Stimulated activated CD4-positive, alpha-beta T cell treated with anti-CD3 and anti-CD28 coated beads, Interleukin-12 subunit alpha, Interleukin-12 subunit beta, amount 100 ng/mL, for 48 hours (primary cell): ENCODE data around the gene ALDH1A2.
"Not testable (repeated sequence)": the region's sequence is repeated elsewhere in the genome, so short reads cannot be mapped to it uniquely, and the experiment has no call there.

Source experiments
- DNase-seq, 3 donors: peaks; one replicate each; pipeline ENCODE4 v3.0.0-alpha.2; 2020; ENCODE audit warnings: low read depth in 2 of 3, low spot score in 1 of 3

Gene ALDH1A2

DNA sequence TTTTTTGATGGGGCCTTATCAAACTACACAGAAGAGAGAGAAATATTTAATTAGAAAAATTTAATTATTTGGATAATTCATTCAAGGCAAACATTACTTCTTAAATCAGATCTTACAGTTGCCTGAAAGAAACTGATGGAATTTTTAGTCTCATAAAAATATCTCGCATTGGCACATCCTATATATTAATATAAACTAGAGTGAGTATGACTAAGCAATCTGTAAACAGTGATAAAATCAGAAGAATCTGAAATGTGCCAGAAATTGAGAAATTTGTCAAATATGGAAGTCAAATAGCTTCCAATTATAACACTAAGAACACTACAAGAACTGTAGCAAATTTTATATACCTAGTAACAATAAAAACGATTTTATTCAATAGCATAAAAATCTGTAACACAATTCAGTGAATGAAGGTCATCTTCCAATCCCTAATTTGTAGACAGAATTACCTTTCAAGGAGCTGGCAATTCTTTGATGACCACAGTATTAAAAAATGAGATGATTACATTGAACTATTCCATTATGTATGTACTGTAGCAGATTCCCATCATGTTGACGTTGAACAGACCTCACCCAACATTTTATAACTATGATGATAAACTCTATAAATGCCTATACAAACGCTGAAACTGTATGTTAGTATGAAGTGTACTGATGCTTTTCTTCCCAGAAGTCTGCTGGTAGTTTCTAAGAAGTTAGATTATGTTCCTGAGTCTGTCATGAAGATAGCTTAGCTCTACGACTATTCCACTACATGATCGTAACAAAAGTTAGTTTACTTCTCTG lies 63.0 kb downstream of the ALDH1A2 start:
- no peak for DNase-seq

DNA sequence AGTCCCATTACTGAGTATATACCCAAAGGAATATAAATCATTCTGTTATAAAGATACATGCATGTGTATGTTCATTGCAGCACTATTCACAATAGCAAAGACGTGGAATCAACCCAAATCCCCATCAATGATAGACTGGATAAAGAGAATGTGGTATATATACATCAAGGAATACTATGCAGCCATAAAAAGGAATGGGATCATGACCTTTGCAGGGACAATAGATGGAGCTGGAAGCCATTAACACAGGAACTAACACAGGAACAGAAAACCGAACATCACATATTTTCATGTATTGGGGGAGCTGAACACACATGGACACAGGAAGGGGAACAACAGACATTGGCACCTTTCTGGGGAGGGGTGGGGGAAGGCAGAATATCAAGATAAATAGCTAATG lies 65.8 kb downstream of the ALDH1A2 start:
- not testable (repeated sequence) for DNase-seq

DNA sequence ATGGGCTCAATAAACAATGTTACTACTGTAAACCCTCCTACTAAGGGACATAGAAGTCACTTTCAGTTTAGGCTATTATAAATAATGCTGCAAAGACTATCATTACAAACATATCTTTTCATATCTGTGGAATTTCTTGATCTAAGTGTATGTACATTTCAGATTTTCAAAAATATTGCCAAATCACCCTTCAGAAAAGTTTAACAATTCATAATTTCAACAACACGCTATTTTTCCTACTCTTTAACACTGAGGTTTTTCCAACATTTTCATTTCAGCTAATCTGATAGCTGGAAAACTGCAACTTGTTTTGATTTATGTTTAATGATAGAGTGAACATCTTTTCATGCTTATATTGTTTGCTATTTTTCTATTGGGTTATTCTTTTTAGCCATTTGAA lies 69.0 kb downstream of the ALDH1A2 start:
- no peak for DNase-seq

DNA sequence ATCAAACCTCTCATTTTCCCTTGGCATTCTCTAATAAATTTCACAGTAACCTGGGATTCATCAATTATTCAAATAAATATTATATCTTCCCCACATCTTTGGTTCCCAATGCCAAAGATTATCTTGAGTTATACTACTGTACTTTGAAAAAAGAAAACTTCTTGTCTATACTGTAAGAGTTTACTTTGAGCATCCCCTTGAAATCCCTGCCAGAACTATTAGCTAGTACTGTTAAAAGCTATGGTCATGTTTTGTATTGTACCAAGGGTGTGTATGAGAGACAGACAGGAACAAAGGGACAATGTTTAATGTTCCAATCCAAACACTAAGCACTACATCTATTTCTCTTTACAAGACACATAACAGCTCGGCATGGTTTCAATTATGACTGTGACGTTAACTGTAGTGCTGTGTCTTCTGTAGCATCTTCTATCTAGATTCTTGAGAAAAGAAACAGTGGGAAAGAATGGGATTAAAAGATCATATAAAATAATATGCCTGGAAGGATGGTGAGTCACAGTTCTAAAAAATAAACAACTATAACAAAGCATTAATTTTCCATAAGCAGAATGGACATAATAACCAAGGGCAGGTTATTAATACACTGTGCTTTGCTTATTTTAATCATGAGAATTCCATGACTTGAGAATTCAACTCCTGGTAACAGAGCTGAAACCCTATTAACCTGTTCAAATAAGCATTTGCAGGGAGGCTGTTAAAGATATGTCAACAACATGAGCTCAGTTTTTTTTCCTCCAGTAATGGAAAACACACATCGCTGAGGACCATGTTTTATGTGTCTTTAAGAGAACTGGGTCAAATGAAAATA lies 71.1 kb downstream of the ALDH1A2 start:
- no peak for DNase-seq

DNA sequence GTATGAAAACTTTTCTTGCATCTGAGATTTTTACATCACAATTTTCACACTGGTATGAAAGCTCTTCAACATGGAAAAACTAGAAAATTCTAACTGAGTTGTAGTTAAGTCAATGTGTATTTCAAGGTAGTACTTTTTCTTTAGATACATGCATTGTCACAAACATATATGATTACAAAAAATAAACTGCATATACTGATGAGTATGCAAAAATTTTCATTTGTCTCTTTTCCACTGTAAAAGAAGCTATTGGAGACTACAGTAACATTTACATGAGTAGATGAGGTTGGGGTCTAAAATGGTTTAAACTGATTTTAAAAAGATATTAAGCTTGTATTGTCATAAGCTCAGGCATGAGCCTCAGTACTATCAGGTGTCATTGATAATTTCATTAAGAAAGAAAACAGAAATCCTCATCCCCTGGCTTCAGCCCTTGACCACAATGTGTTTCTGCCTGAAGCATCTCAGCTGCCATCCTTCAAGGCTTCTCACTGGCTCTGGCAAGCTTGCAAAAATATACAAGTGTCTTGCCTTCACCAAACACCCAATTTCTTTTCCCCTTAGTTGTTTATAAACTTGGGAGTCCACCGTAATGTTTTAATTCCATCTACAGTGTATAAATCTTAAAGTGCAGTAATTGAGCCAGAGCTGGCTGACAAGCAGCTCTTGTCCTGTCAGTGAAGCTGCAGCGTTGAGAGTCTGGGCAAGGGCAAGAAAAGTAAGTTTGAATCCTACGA lies 71.9 kb downstream of the ALDH1A2 start:
- no peak for DNase-seq

DNA sequence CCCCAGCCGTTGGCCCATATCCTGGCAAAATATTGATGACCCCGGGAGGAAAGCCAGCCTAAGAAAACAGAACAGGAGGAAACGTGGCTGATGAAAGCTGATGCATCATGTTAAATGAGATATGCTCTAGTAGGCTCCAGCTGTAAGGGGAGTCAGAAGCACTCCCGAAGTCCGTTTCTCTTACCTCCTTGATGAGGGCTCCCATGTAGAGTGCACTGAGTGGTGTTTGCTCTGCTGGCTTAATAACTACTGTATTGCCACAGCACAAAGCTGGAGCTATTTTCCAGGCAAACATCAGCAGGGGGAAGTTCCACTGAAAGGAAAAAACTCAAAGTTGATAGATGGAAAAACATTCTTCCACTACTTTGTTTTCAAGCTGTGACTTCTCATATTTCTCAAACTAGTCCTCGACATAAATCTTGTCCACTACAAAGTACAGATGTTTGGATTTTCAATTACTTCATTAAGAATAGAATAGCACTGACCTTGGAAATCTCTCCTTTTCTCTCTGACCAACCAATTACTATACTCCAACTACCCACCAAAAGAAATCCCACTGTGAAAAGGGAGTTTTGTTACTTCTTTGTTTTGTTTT lies 72.7 kb downstream of the ALDH1A2 start:
- DNase-seq: no peak

DNA sequence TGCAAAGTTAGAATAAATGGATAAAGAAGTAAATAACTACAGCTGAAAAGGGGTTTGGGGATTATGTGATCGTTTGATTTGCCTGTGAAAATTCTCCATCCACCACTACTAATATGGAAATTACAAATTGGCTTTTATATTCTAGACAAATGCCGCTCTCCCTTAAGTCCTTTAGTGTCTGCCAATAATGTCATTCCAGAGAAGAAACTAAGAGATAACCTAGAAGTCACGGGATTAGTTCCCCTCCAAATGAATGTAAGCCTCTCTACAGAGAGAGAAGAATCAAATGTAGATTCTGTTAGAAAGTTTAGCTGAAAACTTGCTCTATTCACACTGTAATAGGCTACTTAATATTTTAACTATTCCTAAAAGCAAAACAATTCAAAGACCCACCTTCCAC lies 92.0 kb downstream of the ALDH1A2 start:
- no peak for DNase-seq

DNA sequence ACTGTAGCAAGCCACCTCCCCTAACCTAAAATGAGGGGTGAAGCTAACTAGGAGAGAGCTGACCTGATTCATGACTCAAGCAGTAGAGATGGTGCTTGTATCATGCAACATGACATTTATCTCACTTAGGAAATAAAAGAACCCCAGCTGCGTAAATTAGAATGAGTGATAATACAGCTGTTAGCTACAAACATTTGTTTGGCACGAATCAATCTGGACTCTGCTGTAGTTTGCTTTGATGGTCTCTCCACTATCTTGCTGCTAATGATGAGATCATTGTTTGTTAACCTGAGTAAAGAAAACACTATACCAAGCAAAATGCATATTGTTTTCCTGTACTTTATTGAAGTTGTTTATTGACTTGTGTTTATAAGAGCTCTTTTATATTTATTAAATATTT lies 92.6 kb downstream of the ALDH1A2 start:
- DNase-seq: no peak

DNA sequence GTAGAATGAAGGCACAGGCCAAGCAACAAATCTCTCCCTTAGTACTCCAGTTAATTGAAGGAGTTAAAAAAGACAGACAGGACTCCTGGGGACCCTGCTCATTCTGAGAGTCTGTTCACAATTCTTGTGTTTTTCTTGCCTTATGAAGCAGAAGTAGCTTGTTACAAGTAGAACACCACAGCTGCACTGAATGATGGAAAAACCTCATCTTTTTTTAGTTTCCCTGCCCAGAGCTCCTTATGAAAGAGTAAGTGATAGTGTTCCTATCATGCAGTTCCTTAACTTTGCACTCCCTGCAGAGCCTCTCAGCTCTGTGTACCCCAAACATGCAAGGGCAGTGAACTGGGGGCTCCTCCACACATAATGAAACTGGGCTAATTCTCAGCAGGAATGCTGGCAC lies 95.5 kb downstream of the ALDH1A2 start:
- no peak for DNase-seq

DNA sequence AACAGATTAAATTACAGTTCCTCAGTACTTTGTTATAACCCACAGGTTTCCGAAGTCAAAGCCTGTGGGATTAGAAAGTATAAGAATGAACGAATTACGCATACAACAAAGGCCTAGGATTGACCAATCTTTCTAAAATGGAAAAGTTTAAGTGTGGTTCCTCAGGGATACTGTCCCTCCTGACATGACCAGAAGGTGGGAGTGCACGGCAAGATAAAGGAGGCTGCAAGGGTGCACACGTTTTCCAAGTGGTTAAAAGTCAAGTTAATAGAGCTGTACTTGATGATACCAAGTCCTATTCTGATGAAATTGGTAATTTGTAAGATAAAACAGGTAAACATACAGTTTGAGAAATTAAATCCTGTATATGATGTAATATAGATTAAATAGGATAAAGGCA lies 96.2 kb downstream of the ALDH1A2 start:
- DNase-seq: no peak

DNA sequence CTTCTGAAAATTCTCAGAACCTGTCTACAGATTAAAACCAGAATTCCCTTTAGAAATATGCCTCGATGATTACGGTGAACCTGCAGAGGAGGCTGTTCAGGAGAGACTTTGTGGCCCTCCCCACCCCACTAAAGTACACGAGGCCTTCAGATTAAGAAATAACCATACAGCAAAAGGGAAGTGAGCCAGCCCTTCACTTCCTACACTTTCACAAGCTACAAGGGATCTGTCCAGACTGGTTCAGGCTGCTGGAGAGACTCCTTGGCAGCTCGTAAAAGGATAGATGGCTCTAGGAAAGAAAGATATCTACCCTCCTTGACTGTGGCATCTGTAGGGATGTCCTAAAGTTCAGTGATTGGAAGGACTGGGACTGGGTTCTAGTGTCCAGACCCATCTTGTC lies 102.6 kb downstream of the ALDH1A2 start:
- DNase-seq: no peak

DNA sequence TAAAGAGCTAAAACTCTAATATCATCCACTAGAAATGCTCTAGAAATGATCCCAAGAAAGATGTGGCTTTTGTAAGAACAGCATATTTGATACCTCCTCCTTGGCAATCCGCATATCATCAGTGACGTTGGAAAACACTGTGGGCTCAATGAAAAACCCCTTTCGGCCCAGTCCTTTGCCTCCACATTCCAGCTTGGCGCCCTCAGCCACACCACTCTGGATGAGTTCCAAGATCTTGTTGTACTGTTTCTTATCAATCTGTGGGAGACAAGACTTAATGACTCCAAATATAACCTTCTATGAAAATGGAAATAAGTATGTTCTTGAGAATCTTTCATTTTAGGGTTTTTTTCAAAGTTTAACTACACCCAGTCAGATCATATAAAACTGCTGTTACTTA lies 103.6 kb downstream of the ALDH1A2 start:
- DNase-seq: no peak

DNA sequence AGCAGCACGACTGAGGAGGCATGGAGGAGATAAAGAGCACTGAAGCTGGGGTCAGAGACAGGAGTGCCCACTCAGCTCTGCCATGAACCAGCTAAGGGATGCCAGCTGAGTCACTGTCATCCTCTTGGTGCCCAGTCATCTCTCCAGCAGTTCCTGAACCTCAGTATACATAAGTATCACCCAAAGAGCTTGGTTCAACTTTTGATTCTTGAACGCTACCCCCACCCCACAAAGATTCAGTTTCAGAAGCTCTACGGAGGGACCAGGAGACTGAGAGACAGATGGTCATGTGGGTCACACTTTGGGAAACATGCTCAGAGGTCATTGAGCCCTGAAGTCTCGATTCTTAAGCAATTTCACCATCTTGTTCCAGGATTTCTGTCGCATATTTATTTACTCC lies 108.4 kb downstream of the ALDH1A2 start:
- no peak for DNase-seq

DNA sequence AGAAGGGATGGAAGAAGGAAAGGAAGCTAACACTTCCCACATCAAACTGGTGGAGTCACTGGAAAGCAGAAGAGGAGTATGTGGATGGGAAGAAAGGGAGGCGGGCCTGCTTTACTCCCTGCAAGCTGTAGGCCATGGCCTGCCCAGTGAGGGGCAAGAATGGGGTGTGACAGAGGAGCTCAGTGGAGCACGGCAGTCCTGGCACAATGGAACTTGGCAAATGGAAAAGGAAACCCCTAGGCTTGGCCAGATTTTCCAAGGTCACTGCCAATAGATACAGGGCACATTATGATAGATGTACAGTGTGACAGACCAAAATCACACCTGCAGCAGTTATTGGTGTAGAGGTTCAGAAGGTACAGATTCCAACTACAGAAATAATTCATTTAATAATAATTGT lies 111.6 kb downstream of the ALDH1A2 start:
- DNase-seq: no peak

DNA sequence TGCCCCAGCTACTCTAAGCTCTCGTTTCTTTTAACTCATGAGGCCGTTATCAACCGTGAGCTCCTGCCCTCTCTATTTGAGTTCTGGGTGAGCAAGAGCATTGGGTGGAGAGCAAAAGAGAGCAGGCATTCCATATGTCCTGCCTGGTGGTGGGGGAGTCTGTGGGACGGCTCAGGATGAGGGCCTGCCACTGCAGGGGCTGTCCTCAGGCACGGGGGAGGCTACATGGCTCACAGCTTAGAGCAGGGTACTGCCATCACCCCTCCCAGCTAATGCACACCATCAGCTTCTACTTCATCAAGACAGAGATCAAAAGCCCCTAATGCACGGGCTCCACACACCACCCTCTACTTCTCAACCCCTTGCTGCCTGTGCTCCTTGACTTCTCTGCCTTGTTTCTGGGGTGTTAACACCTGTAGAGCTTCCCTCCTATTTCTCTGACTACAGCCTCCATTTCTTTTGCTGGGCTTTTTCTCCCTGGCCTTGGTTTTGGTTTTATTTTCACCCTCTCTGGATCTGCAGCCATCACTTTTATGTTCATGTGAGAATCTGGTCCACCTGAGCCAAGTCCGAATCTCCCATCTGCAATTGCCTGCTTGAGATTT lies 114.1 kb downstream of the ALDH1A2 start:
- no peak for DNase-seq

DNA sequence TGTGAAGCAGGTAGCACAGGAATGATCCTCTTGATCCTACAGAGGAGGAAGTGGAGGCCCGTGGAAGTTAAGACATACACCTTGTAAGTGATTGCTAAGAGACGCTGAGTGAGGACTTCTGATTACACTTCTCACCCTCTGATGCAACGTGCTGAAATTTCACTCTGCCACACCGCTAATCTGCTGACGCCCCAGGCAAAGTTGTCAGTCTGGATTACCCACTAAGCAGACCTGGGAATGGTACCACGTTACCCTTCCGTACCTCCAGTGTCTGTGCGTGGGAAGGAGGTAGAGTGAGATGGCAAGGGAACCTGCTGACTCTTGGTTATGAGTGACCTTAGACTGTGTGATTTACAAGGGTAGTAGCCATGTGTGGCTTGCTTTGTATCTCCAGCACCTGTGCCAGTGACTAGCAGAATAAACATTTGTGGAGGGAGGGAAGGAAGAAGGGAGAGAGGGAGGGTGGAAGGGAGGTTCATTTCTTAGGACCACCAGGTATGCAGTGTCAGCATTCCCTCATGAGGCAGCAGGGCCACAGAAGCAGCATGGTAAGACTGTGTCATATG lies 115.0 kb downstream of the ALDH1A2 start:
- no peak for DNase-seq

DNA sequence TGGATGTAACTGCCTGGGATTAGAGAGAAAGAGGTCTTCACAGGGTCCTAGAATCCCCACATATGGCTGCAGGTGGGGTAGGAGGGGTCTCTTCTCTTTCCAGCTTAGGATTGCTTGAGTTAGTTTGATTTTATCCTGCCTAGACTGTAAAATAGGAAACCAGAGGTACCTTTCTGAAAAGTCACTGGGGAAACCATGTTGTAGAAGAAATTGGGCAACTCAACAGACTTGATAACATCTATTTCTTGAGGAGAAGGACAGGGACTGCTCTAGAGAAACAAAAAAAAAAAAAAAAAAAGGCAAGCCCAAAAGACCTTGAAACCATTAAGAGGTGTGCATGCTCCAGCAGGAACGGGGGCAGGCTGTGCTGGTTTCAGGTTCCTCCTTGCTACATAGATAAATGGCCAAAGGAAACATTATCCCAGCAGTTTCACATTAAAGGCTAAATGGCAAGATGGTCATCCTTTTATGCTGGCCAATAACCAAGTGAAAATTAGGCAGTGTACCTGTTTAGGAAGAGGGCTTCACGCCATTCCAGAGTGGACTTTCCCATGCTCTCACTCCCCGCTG lies 116.1 kb downstream of the ALDH1A2 start:
- DNase-seq: no peak

DNA sequence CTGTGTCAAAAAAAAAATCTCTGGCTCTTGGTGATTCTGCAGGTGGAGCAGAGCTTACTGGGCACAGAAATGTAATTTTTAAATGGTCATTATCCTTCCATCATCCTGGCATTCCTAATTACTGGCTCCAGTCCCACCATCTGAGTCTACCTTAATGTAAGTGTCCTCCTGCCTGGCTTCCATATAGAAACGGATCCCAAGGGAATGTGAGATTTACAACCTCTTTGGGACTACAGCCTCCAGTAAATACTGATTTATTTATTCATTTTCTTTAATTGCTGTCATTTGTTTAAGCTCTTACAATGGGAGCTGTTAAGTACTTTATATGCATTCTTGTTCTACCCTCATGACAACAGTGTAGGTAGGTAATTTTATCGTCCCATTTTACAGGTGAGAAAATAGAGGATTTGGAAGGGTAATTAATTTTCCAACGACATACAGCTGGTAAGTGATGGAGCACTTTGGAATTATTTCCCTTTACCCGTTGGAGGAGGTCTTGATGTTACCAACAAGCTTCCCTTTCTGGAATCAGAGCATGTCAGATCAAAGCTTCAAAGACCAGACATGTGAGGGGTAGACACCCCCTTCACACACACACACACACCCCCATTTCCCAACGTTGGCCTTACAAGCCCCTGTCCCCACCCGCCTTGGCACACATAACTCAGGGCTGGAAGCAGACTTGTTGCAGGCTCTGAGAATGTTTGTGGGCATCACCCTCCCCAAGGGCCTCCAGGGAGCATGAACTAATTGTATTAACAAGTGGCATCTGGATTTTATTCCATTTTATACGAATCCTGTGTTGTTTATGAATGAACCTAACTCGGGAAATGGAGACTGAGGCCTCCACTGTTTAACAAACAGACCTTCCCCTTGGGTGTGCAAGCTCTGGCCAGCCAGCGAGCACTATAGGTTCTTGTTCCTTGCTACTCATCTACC lies 116.9 kb downstream of the ALDH1A2 start:
- DNase-seq: no peak

DNA sequence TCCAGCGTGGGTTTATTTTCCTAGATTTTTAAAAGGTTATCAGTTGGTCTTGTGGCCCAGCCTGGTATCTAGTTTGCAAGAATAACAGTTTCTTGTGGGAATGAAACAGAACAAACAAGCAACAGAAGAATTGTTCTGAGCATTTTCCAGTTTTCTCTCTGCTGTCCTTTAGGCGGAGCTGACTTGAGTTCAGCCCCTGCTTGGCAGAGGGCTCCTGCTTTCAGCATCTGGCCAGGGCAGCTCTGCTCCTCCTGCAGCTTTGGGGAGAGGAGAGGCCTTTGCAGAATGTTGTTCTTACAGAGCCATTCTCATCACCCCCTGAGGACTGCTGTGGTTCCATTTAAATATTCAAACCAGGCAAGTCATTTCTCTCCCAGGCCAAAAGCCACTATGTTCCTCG lies 117.7 kb downstream of the ALDH1A2 start:
- DNase-seq: no peak
